ENCODE results near the gene GBX2. TPM values are rescaled to one million over a fixed set of nuclear protein-coding genes. Genes with fewer than 3 reads are reported as not detected.

Gene GBX2
- total RNA-seq, 3 donors from 2014 or later: not detected

DNA sequence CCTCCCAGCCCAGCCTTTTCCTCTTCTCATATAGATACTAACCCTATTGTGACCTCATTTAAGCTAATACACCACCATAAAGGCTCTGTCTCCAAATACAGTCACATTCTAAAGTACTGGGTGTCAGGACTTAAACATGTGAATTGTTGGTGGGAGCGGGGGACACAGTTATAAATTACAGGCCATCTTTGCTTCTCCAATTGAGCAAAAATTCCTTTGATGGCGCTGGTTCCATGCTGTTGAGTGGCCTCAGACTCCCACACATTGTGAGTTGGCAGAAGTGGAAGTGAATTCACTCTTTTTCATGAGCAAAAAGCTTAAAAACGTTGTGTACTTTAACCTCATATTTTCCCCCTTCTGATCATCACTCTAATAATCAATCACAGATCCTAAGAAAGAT lies 46.0 kb downstream of the GBX2 start:
- Histone ChIP-seq H3K4me3 (no peak overlapping the region), H3K36me3 (ENCODE audit: low read depth) (no peaks in the 10 kb centered on the region), H3K4me1 (ENCODE audit: low read depth) (no peaks in the 10 kb centered on the region), H3K9me3 (no peaks in the 10 kb centered on the region)
- intact Hi-C loops (cut with DNase I, micrococcal nuclease): no loop called here
- no peak for ATAC-seq
- TF ChIP-seq, protein P1, sequence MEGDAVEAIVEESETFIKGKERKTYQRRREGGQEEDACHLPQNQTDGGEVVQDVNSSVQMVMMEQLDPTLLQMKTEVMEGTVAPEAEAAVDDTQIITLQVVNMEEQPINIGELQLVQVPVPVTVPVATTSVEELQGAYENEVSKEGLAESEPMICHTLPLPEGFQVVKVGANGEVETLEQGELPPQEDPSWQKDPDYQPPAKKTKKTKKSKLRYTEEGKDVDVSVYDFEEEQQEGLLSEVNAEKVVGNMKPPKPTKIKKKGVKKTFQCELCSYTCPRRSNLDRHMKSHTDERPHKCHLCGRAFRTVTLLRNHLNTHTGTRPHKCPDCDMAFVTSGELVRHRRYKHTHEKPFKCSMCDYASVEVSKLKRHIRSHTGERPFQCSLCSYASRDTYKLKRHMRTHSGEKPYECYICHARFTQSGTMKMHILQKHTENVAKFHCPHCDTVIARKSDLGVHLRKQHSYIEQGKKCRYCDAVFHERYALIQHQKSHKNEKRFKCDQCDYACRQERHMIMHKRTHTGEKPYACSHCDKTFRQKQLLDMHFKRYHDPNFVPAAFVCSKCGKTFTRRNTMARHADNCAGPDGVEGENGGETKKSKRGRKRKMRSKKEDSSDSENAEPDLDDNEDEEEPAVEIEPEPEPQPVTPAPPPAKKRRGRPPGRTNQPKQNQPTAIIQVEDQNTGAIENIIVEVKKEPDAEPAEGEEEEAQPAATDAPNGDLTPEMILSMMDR (IDR thresholded peaks at IDR 0.05): no peak
- DNase-seq: no peak

DNA sequence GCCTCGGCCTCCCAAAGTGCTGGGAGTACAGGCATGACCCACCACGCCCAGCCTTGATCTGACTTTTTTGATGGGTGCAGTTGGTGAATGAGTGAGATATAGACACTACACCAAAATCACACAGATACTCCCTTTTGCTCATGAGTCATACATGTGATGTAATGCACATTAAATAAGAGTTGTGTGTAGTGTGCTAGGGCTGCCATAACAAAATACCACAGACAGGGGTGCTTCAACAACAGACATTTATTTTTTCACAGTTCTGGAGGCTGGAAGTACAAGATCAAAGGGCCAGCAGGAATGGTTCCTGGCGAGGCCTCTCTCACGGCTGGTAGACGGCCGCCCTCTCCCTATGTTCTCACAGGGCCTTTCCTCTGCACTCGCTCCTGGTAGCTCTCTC lies 46.6 kb downstream of the GBX2 start:
- Histone ChIP-seq H3K9me3 (no peaks in the 10 kb centered on the region), H3K4me3 (no peak overlapping the region), H3K36me3 (ENCODE audit: low read depth) (no peaks in the 10 kb centered on the region), H3K4me1 (ENCODE audit: low read depth) (no peaks in the 10 kb centered on the region)
- TF ChIP-seq, protein P1 (IDR thresholded peaks at IDR 0.05): no peak
- ATAC-seq: no peak
- intact Hi-C loops (cut with DNase I, micrococcal nuclease): no loop called here
- no peak for DNase-seq

DNA sequence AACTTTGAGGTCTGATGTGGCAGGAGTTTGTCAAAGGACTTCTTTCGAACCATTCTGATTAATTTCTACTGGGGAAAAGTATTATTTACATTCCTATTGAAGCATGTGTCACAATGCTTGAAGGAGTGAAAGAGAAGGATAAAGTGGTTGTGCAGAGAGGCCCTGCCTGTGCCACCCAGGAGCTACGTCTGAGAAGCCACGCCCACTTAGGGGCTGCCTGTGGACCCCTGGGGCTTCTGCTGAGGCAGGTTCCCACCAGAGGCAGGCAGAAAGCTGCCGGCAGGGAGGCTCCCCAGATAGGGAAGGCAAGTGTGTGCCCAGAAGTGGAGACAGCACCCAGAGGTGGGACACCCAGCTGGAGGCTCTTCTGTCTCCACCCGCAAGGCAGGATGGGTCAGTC lies 47.4 kb downstream of the GBX2 start:
- intact Hi-C loops (cut with DNase I, micrococcal nuclease): no loop called here
- H3K4me1 ChIP-seq (ENCODE audit: low read depth): no peaks in the 10 kb centered on the region
- ATAC-seq: no peak
- H3K36me3 ChIP-seq (ENCODE audit: low read depth): no peaks in the 10 kb centered on the region
- no peaks in the 10 kb centered on the region for H3K9me3 ChIP-seq
- TF ChIP-seq, protein P1 (IDR thresholded peaks at IDR 0.05): no peak
- DNase-seq: no peak
- H3K4me3 ChIP-seq: no peak overlapping the region

DNA sequence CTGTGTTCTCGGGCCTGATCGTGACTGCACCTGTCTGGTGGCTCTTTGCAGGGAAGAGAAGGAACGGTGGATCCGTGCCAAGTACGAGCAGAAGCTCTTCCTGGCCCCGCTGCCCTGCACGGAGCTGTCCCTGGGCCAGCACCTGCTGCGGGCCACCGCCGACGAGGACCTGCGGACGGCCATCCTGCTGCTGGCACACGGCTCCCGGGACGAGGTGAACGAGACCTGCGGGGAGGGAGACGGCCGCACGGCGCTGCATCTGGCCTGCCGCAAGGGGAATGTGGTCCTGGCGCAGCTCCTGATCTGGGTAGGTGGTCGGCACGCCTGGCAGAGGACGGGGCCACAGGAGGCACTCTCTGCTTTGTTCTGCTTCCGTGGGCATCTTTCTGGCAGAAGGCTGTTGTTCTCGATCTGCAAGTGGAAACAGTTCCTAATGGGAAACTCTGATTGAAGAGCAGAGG lies 48.0 kb downstream of the GBX2 start:
- no peak overlapping the region for H3K4me3 ChIP-seq
- no peaks in the 10 kb centered on the region for H3K4me1 ChIP-seq (ENCODE audit: low read depth)
- DNase-seq (no peak), ATAC-seq (no peak)
- no peaks in the 10 kb centered on the region for H3K36me3 ChIP-seq (ENCODE audit: low read depth)
- no peaks in the 10 kb centered on the region for H3K9me3 ChIP-seq
- TF ChIP-seq, protein P1 (IDR thresholded peaks at IDR 0.05): no peak
- intact Hi-C loops (cut with DNase I, micrococcal nuclease): no loop called here

DNA sequence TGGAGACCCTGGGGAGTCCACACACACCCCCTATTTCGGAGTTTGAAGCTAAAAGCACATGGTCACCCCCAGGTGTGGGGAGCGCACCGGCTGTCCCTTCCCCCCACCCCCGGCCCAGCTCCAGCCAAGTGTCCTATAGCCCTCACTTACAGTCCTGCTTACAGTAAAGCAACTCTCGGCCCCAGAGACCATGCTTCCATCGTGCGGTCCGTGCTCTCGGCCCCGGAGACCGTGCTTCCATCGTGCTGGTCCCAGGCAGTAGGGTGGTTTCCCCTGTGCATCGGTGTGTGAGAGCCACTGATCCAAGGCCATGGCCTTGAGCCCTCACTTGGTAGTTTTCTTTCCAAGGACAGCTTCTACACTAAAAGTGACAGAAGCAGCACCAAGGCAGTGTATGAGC lies 48.7 kb downstream of the GBX2 start:
- no peaks in the 10 kb centered on the region for H3K9me3 ChIP-seq
- no peaks in the 10 kb centered on the region for H3K36me3 ChIP-seq (ENCODE audit: low read depth)
- H3K4me1 ChIP-seq (ENCODE audit: low read depth): no peaks in the 10 kb centered on the region
- DNase-seq: no peak
- TF ChIP-seq, protein P1 (IDR thresholded peaks at IDR 0.05): no peak
- ATAC-seq: no peak
- intact Hi-C loops (cut with DNase I, micrococcal nuclease): no loop called here
- H3K4me3 ChIP-seq: no peak overlapping the region

DNA sequence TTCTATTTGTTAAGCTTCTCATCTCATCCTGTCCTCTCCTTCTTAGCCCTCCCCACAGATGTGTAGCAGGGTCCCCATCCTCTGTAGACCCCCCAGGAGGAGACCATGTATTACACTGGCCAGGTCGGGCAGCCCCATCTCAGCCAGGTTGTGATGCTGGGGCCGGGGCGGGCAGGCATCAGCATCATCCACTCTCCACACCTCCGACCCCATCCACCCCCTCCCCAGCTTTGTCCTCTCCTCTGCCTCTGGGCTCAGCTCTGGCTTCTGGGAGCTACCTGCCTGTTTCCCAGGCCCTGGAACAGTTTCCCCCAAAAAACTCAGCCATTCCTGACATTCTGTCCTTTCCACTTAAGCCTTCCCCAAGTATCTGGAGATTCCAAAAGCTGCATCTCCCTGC lies 49.2 kb downstream of the GBX2 start:
- H3K4me3 ChIP-seq: no peak overlapping the region
- no peaks in the 10 kb centered on the region for H3K9me3 ChIP-seq
- H3K4me1 ChIP-seq (ENCODE audit: low read depth): no peaks in the 10 kb centered on the region
- intact Hi-C loops (cut with DNase I, micrococcal nuclease): no loop called here
- TF ChIP-seq, protein P1 (IDR thresholded peaks at IDR 0.05): no peak
- ATAC-seq: no peak
- no peak for DNase-seq
- no peaks in the 10 kb centered on the region for H3K36me3 ChIP-seq (ENCODE audit: low read depth)

Measured in mucosa of descending colon (tissue), 3 donors.